HEK293T (cell line): ENCODE data around the gene SMAD3.

Experiments used
- BHLHE40 ChIP-seq: fragments of 450-650 bp; IDR thresholded peaks from 2 replicates; pipeline ENCODE4 v1.6.1; 2016; ENCODE audit warnings: mild to moderate bottlenecking, moderate library complexity, borderline replicate concordance
- CTBP1 ChIP-seq: fragments of 450-650 bp; IDR thresholded peaks from 2 replicates; pipeline ENCODE4 v1.6.1; 2016; ENCODE audit warnings: borderline replicate concordance
- ELF4 ChIP-seq: fragments of 450-650 bp; IDR thresholded peaks from 2 replicates; pipeline ENCODE4 v1.6.1; 2017; ENCODE audit warnings: antibody characterized with exemption
- NFRKB ChIP-seq: fragments of 450-650 bp; IDR thresholded peaks from 2 replicates; pipeline ENCODE4 v1.6.1; 2016; ENCODE audit warnings: mild to moderate bottlenecking, moderate library complexity
- TF ChIP-seq, protein P1 (sequence below): fragments of 450-650 bp; IDR thresholded peaks from 2 replicates; pipeline ENCODE4 v1.6.1; 2016

DNA sequence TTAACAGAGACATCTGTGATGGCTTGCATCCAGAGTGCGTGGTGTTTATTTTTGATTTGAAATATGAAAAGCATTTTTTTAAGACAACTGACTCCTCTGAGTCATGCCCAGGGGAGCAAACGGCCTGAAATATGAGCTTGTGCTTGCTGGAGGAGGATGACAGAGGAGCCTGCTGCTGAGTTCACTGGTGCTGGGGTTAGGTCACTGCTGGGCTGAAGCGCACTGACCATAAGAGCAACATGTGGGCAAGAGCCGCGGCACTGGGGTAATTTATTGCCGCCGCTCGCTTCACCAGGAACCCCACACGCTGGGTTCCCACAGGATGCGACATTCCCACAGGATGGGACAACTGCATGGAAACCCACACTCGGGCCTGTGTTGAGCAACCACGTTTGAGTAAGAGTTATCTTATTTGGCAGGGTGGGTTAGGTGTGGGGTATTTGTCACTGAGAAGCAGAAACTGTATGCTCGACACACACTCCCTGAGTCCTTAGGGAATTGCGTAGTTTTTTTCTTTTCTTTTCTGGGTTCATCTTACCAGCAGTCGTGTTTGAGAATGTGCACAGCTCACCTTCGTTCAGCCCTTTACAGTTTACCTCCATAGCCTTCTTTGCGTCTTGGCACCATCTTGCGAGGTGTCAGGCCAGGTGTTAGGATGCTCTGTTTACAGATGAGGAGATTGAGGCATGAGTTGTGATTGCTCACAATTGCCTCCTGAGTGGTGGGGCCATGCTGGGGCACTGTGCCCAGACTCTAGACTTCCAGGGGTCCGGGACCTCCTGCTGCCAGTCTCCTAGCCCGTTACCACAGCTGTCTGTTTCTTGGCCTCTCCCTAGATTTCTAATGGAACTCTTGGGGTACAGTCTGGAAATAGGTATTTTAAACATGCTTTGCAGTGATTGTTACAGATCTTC, 60.4 kb downstream of the SMAD3 start:
- TF ChIP-seq ELF4 (no peak), BHLHE40 (no peak), NFRKB (no peak), CTBP1 (no peak)
- TF ChIP-seq, protein P1, sequence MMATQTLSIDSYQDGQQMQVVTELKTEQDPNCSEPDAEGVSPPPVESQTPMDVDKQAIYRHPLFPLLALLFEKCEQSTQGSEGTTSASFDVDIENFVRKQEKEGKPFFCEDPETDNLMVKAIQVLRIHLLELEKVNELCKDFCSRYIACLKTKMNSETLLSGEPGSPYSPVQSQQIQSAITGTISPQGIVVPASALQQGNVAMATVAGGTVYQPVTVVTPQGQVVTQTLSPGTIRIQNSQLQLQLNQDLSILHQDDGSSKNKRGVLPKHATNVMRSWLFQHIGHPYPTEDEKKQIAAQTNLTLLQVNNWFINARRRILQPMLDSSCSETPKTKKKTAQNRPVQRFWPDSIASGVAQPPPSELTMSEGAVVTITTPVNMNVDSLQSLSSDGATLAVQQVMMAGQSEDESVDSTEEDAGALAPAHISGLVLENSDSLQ, result no peak
